Testis (tissue), 3 donors: ENCODE data around the gene SLC36A2. TPM values are rescaled to one million over a fixed set of nuclear protein-coding genes. Genes with fewer than 3 reads are reported as not detected.

Source experiments
- DNase-seq: peaks from one replicate; pipeline ENCODE4 v3.0.0-alpha.2; 2019
- H3K27ac ChIP-seq, 2 donors: fragments of 200-600 bp; sonication (generic); one replicate each; pipeline ENCODE4 v1.5.1; 2019
- H3K27me3 ChIP-seq: fragments of 200-600 bp; sonication (generic); one replicate; pipeline ENCODE4 v1.5.1; 2019
- H3K36me3 ChIP-seq: fragments of 200-600 bp; sonication (generic); one replicate; pipeline ENCODE4 v1.5.1; 2017; ENCODE audit warnings: low read depth; ENCODE audit errors: missing control alignments
- H3K4me1 ChIP-seq: fragments of 200-600 bp; sonication (generic); one replicate; pipeline ENCODE4 v1.5.1; 2019
- H3K4me3 ChIP-seq, 2 donors: fragments of 200-600 bp; sonication (generic); one replicate each; pipeline ENCODE4 v1.5.1; 2017 to 2019
- H3K9me3 ChIP-seq: fragments of 200-600 bp; sonication (generic); one replicate; pipeline ENCODE4 v1.5.1; 2017
- CTCF ChIP-seq, 3 experiments: fragments of 450-650 bp in 2 of 3; fragments of 200-600 bp in 1 of 3; sonication (generic) in 1 of 3; IDR thresholded peaks; one replicate each; pipeline ENCODE4 v1.5.1; 2016 to 2019; ENCODE audit warnings: antibody characterized with exemption in 3 of 3, mild to moderate bottlenecking in 2 of 3, moderate library complexity in 1 of 3
- POLR2A ChIP-seq: fragments of 450-650 bp; IDR thresholded peaks from one replicate; pipeline ENCODE4 v1.6.1; 2017; ENCODE audit warnings: antibody characterized with exemption, mild to moderate bottlenecking, moderate library complexity
- WGBS, 2 donors: methylation state at CpG; one replicate each; pipeline ENCODE4 v1.1.5; 2018; 5-methylcytosine and 5-hydroxymethylcytosine counted together
- intact Hi-C: fragments of 100-400 bp; cut with DNase I; formaldehyde crosslinking; loops from one replicate; pipeline ENCODE4 v1.15.1; 2023; ENCODE audit warnings: low total_unique reads
- polyA plus RNA-seq: library from polyadenylated mRNA; stranded (reverse); fragments of 350-450 nt; fragmentation: Illumina TruSeq; extraction: RNeasy Lipid Tissue Mini Kit (QIAGEN cat#74804); gene quantifications from one replicate; pipeline ENCODE4 v1.2.3, GENCODE V29; 2014; ENCODE audit warnings: low read depth, low replicate concordance; ENCODE audit not compliant: insufficient read depth
- total RNA-seq, 2 donors: library from RNA; depleted of rRNA; stranded (reverse); fragments of >200 nt; gene quantifications; one replicate each; pipeline ENCODE4 v1.2.3, GENCODE V29; 2016

SLC36A2 gene
- total and polyA plus RNA-seq, 3 donors from 2014 or later = 0.43 to 1.5 (median 0.47) TPM

- TF ChIP-seq POLR2A = no peak
- no peak for TF ChIP-seq CTCF (IDR thresholded peaks at IDR 0.05)
- intact Hi-C loops = no loop called here
- Histone ChIP-seq H3K27me3 (no peaks in the 10 kb centered on the region), H3K27ac (no peak overlapping the region), H3K9me3 (no peaks in the 10 kb centered on the region), H3K36me3 (no peaks in the 10 kb centered on the region), H3K4me3 (no peak overlapping the region), H3K4me1 (no peaks in the 10 kb centered on the region)
- WGBS, 2 donors = 94 to 98% methylated on average over 2 of the region's 2 CpGs
- DNase-seq = no peak
Observed at GRCh38 chr5:151275803-151276202, 71.6 kb downstream of the SLC36A2 start.

GRCh38 chr5:151274666-151275065 lies 72.7 kb downstream of the SLC36A2 start:
- DNase-seq = no peak
- Histone ChIP-seq H3K36me3 (no peaks in the 10 kb centered on the region), H3K4me3 (no peak overlapping the region), H3K27me3 (no peaks in the 10 kb centered on the region), H3K4me1 (no peaks in the 10 kb centered on the region), H3K9me3 (no peaks in the 10 kb centered on the region), H3K27ac (no peak overlapping the region)
- intact Hi-C loops = no loop called here
- no peak for TF ChIP-seq POLR2A
- TF ChIP-seq CTCF (IDR thresholded peaks at IDR 0.05) = no peak

GRCh38 chr5:151271336-151271735 lies 76.0 kb downstream of the SLC36A2 start:
- H3K27me3 ChIP-seq = no peaks in the 10 kb centered on the region
- DNase-seq = no peak
- H3K9me3 ChIP-seq = no peaks in the 10 kb centered on the region
- H3K4me3 ChIP-seq = no peak overlapping the region
- no peaks in the 10 kb centered on the region for H3K36me3 ChIP-seq
- no peak overlapping the region for H3K27ac ChIP-seq
- H3K4me1 ChIP-seq = no peaks in the 10 kb centered on the region
- TF ChIP-seq POLR2A (no peak), CTCF (IDR thresholded peaks at IDR 0.05) (no peak)
- intact Hi-C loops = no loop called here

- intact Hi-C loops = no loop called here
- TF ChIP-seq POLR2A (no peak), CTCF (IDR thresholded peaks at IDR 0.05) (no peak)
- Histone ChIP-seq H3K9me3 (no peaks in the 10 kb centered on the region), H3K4me1 (no peaks in the 10 kb centered on the region), H3K27ac (no peak overlapping the region), H3K27me3 (no peaks in the 10 kb centered on the region), H3K36me3 (no peaks in the 10 kb centered on the region), H3K4me3 (no peak overlapping the region)
- DNase-seq = no peak
- 83 to 88% methylated on average over 1 of the region's 1 CpG for WGBS, 2 donors
Observed at GRCh38 chr5:151270599-151270998, 76.8 kb downstream of the SLC36A2 start.

GRCh38 chr5:151267491-151268260 lies 79.7 kb downstream of the SLC36A2 start:
- intact Hi-C loops = no loop called here
- no peak for DNase-seq
- no peaks in the 10 kb centered on the region for H3K36me3 ChIP-seq
- 81 to 88% methylated on average over 11 of the region's 11 CpGs for WGBS, 2 donors
- H3K9me3 ChIP-seq = no peaks in the 10 kb centered on the region
- H3K4me1 ChIP-seq = no peaks in the 10 kb centered on the region
- H3K27me3 ChIP-seq = no peaks in the 10 kb centered on the region
- H3K27ac ChIP-seq = no peak overlapping the region
- H3K4me3 ChIP-seq = no peak overlapping the region
- no peak for TF ChIP-seq POLR2A
- no peak for TF ChIP-seq CTCF (IDR thresholded peaks at IDR 0.05)
